Measurements from ENCODE around the gene SLAMF7.

DNA sequence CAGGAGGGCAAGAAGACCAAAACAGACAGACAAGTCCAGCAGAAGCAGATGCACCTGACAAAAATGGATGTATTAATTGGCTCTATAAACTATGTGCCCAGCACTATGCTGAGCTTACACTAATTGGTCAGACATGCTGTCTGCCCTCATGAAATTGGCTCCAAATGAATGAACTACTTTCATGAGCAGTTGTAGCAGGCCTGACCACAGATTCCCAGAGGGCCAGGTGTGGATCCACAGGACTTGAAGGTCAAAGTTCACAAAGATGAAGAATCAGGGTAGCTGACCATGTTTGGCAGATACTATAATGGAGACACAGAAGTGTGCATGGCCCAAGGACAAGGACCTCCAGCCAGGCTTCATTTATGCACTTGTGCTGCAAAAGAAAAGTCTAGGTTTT is 14.5 kb downstream of the SLAMF7 start:
- TF ChIP-seq, protein P1, sequence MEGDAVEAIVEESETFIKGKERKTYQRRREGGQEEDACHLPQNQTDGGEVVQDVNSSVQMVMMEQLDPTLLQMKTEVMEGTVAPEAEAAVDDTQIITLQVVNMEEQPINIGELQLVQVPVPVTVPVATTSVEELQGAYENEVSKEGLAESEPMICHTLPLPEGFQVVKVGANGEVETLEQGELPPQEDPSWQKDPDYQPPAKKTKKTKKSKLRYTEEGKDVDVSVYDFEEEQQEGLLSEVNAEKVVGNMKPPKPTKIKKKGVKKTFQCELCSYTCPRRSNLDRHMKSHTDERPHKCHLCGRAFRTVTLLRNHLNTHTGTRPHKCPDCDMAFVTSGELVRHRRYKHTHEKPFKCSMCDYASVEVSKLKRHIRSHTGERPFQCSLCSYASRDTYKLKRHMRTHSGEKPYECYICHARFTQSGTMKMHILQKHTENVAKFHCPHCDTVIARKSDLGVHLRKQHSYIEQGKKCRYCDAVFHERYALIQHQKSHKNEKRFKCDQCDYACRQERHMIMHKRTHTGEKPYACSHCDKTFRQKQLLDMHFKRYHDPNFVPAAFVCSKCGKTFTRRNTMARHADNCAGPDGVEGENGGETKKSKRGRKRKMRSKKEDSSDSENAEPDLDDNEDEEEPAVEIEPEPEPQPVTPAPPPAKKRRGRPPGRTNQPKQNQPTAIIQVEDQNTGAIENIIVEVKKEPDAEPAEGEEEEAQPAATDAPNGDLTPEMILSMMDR (IDR thresholded peaks at IDR 0.05) = no peak
- TF ChIP-seq POLR2A (IDR thresholded peaks at IDR 0.05) = no peak

Measured in Peyer's patch (tissue), 4 donors.